Activated T-cell treated with anti-CD3 and anti-CD28 coated beads for 4 hours (primary cell): ENCODE results near the gene FGFRL1.

Source experiments
- DNase-seq: peaks from one replicate; pipeline ENCODE4 v3.0.0-alpha.2; 2020

FGFRL1 gene, protein sequence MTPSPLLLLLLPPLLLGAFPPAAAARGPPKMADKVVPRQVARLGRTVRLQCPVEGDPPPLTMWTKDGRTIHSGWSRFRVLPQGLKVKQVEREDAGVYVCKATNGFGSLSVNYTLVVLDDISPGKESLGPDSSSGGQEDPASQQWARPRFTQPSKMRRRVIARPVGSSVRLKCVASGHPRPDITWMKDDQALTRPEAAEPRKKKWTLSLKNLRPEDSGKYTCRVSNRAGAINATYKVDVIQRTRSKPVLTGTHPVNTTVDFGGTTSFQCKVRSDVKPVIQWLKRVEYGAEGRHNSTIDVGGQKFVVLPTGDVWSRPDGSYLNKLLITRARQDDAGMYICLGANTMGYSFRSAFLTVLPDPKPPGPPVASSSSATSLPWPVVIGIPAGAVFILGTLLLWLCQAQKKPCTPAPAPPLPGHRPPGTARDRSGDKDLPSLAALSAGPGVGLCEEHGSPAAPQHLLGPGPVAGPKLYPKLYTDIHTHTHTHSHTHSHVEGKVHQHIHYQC

GRCh38 chr4:1011022-1011665 is at the start of gene FGFRL1:
Gene FGFRL1 (plus strand): TSS chr4:1011626. CDS start chr4:1012486, 860 bp downstream.
- peak; percentile 90 for DNase-seq

GRCh38 chr4:962231-963208 is 48.9 kb upstream of the FGFRL1 start:
- no peak for DNase-seq

DNA sequence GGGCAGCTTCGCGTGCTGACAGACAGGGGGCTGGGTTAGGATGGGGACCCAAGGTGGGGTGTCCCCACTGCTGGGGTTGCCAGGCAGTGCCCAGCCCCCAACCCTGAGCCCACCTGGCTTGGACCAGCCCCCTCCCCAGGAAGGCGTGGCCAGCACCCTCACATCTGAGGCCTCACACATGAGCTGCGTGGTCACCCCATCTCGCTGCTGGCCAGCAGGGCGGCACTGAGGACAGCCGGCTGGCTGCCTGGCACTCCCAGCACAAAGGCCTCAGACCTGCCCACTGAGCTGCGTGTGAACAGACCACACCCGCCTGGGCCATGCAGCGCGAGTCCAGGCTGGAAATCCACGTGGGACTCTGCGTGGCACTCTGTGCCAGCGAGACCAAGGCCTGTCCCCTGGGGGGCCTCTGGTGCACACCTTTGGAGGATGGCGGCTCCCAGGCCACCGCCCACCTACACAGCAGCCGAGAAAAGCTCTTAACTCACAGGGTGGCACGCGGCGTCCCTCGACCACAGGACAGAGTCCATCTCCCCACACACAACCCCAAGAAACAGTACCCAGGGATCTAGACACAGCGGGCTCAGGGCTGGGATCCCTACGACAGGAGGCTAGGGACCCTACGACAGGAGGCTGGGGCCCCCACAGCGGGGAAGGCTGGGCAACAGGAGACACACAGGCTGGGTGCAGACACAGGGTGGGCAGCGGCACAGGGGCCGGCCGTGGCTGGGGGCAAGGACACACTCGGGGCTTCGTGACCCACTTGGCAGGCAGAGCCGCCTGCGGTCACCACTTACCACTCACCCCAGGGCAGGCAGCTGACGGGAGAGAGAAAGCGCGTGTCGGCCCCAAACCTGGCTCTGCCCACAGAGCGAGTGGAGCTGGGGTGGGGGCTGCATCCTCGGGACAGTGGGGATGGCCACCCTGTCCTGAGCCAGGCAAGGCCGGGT is 47.9 kb upstream of the FGFRL1 start:
- DNase-seq: no peak

GRCh38 chr4:964346-965025 is 46.9 kb upstream of the FGFRL1 start:
- DNase-seq: no peak

GRCh38 chr4:965048-965765 is 46.2 kb upstream of the FGFRL1 start:
- DNase-seq: no peak

GRCh38 chr4:965766-966134 is 45.7 kb upstream of the FGFRL1 start:
- DNase-seq: no peak

DNA sequence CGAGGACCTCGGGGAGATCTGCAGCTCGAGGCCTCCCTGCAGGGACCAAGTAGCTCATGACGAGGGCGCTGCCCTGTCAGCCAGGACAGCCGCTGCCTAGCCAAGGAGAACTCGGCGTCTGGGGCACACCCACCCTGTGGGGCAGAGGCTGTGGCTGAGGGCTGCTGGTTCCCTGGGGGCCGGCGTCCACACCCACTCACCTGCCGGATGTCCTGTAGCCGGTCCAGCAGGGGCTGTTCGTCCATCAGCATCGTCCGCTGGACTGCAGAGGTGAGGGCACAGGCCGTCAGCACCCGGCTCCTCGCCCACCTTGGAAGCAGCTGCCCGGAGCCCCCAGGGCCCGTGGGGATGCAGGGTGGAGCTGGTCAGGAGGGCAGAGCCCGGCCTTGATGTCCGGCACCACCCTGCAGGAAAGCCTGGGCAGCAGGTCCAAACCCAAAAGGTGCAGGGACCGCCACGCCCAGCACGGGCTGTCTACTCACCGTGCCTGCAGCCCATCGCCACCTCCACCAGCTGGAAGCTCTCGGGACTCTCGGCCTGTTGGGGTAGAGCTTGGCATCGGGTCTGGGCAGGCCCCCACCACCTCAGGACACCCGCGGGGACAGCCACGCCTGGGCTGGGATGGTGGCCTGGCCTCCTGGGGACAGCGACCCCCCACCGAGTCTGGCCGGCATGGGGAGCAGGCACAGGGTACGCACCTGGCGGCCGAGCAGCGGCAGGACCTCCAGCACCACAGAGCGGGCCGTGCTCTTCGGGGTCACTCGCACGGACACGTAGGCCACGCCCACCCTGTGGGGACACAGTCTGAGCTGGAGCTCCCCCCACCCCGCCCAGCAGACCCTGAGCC is 44.9 kb upstream of the FGFRL1 start:
- DNase-seq: no peak

GRCh38 chr4:967113-968104 is 44.0 kb upstream of the FGFRL1 start:
- no peak for DNase-seq

DNA sequence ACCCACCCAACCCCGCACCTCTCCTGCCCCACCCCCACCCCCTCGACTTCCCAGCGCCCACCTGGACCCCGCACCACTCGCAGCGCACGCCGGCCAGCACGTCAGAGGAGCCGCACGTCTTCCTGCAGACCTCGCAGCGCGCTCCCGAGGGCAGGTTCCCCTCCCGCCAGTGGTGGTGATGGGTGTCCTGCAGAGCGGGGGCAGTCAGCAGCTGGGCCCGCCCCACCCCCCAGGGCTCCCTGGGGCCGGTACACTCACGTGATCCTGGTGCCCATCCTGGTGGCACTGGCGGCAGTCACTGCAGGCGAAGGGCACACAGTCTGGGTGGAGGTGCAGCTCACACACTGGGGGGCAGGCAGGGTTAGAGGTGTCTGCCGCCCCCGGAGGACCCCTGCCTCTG is 43.2 kb upstream of the FGFRL1 start:
- DNase-seq: no peak

DNA sequence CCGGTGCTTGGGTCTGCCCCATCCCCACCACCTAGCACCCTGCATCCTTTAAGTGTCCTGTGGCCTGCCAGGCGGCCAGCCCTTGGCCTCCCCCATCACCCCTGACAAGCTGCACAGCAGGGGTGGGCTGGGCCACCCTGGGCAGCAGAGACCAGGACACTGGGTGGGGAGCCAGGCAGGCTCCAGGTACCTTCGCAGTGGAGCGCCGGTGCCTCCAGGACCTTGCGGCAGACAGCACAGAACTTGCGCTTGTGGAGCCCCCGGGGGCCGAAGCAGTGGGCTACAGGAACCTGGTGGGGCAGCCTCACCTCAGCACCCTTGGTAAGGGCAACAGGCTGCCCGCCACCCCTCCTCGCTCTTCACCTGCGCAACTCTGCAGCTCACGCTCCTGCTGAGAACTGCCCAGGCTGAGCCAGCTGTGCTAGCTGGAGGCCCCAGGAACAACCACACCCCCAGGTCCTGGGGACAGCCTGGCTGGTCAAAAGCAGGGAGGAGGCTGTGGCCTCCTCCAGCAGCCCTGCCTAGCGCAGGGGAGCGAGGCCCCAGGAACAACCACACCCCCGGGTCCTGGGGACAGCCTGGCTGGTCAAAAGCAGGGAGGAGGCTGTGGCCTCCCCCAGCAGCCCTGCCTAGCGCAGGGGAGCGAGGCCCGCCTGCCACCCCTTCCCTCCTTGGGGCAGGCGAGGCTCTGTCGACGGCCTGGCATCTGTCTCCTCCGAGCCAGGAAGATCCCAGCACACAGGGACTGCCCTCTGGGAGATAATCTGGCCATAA is 42.6 kb upstream of the FGFRL1 start:
- DNase-seq: no peak

DNA sequence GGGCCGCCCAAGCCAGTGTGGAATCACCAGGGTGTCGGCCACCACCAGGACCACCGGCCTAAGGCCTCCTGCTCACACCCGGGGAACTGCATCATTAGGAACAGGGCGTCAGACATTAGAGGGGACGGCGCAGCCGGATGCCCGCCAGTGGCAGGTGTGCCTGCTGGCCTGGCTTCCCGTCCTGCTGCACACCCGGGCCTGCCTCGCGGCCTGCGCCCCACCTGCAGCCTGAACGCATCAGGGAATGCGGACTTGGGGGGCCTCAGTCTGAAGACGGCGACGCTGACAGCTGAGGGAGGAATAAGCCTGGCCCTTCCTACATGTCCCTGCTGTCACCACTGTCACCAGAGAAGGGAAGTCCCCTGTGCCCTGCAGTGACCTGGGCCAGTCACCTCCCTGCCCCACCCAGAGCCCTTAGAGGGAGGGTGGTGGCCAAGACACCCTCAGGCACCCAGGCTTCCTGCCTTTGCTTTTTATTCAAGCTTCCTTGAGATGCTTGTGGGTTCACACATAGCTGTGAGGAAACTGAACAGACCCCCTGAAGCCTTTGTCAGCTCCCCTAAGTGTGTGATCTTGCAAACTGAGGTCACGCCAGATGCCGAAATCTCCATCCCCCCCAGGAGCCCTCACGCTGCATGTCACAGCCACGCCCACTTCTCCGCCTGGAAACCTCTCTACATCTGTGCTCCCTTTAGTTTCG is 41.2 kb upstream of the FGFRL1 start:
- DNase-seq: no peak

GRCh38 chr4:970854-971520 is 40.4 kb upstream of the FGFRL1 start:
- no peak for DNase-seq

DNA sequence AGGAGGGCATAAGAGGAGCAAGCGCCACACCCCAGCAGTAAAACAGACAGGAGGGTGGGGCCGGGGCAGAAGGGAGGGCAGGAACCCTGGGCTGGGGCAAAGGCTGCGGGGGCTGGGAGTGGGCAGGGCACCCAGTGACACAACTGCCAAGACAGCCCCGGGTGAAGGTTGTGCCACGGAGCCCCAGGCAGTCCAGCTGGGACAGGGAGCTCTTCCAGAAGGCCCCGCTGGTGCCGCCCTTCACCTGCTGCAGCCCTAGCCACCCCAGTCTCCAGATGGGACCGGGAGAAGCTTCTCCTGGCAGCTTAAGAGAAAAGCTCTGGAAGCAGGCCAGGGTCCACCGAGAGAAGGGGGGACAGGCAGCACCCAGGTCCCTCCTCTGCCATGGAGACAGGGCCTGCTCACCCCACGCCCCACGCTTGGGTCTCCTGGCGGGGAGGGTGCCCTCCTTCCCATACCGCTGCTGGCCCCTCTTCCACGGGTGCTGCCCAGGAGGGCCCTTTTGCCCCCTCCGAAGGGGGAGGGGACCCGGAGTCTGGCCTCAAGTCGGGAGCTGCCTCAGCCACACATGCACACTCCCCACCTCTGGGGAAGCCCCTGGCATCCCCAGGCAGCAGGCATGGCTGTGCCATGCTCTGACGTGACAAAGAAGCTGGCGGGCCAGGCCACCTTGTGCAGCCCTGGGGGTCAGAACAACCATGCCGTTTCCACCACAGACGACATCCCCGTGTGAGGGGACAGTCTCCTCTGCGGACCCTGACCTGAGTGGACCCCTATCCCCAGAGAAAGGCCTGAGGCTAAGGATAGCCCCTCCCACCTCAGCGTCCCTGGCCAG is 39.5 kb upstream of the FGFRL1 start:
- DNase-seq: no peak

GRCh38 chr4:972651-973424 is 38.6 kb upstream of the FGFRL1 start:
- DNase-seq: peak; percentile 69
